ENCODE measurements around the gene CLTRN.
"Not testable (repeated sequence)": the region's sequence is repeated elsewhere in the genome, so short reads cannot be mapped to it uniquely, and the experiment has no call there.

CLTRN gene, protein sequence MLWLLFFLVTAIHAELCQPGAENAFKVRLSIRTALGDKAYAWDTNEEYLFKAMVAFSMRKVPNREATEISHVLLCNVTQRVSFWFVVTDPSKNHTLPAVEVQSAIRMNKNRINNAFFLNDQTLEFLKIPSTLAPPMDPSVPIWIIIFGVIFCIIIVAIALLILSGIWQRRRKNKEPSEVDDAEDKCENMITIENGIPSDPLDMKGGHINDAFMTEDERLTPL

DNA sequence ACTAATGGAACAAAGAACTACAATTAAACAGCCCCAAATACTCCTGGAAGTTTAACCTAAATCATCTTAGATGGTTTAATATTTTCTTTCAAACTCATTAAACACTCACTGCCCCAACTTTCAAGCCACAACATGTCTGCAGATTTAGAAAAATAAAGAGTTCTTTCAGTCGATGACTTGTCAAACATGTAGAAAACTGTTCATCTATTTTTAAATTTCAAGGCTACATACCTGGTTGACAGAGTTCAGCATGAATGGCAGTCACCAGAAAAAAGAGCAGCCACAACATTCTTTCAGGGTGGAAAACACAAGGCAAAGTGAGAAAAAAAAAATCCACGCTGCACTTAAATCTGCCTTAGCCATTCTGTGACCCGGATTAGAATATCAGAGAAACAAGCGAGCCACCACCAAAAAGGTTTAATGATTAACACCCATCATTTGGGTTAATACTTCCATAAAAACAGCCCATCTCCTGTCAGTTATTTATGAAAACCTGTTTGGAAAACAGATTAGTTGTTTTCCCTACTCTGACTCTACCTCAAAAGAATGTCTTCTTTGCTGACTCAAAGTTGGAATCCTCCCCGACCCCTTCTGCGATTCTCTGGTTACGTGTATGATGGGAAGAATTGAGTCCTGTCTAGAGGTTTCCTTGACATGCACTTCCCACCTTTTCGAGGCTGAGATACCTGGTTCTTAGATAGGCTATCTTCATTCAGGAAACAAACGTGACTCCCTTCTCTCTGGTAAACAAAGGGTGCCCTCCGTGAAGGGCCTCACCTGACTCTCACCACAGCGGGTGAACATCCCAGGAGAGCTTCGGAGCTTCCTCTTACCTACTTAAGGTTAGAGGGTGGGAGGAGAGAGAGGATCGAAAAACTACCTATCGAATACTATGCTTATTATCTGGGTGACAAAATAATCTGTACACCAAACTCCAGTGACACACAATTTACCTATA, at the start of gene CLTRN:
CLTRN (minus strand) TSS at position 319 of the 958 bp plus-strand sequence; CDS start at position 289, 30 bp downstream.
- no peak for FAIRE-seq

DNA sequence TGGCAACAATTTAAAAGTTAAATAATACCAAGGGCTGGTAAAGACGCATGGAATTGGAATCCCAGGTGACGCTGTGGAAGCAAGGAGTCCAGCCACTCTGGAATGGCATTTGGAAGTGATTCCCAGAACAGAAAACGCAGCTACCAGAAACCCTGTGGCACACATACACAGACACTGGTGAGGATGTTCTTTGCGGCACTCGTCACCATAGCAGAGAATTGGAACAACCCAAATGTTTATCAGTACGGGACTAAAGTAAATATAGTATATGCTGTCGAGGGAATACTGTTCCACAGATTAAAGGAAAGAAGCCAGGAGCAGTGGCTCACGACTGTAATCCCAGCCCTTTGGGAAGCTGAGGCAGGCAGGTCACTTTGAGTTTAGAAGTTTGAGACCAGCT, 39.7 kb upstream of the CLTRN start:
- not testable (repeated sequence) for FAIRE-seq

- FAIRE-seq = not testable (repeated sequence)
Observed at GRCh38 chrX:15703809-15704208, 39.2 kb upstream of the CLTRN start.

GRCh38 chrX:15702488-15703371, 38.1 kb upstream of the CLTRN start:
- FAIRE-seq = no peak

- no peak for FAIRE-seq
Observed at GRCh38 chrX:15696516-15696915, 31.9 kb upstream of the CLTRN start.

DNA sequence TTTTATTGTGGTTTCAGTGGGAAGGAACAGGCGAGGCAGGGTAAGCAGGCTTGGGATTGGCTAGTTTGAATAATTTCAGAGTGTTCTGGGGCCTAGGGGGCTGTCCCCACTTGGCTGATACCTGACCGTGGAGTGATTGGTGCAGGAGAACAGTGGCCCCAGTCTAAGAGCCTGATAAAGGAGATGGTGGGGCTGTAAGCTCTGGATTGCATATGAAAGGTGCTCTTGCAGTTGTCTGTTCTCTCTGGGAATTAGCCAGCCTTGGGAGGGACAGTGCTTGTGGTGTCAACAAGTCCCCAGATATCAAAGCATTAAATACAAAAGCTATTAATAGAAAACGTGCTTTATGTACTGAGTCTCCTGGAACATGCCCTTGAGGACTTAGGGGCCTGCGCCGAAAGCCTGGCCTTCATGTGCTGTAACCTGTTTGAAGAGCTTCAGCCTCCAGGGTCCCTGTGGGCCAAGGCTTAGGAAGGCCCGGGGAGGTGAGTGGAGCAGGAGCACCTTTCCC, 30.4 kb upstream of the CLTRN start:
- FAIRE-seq = no peak

GRCh38 chrX:15686818-15687685, 22.4 kb upstream of the CLTRN start:
- no peak for FAIRE-seq

GRCh38 chrX:15683193-15683592, 18.6 kb upstream of the CLTRN start:
- no peak for FAIRE-seq

- FAIRE-seq = no peak
Observed at GRCh38 chrX:15681433-15681832, 16.8 kb upstream of the CLTRN start.

DNA sequence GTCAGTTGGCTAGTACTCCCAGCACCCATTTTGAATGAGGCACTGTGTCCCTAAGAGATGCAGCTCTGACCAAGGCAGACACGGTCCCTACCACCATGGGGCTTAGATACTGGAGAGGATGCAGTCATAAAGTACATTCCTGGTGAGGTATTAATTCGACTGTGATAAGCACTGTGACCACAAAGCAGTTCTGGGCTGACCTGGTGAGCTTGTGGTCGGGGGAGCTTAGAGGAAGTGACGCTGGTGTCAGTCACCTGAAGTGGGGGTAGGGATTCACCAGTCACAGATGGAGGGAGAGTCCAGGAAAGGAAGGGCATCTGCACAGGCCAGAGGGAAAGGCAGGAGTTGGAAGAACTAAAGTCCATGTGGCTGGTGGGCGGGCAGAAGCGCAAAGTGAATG, 15.8 kb upstream of the CLTRN start:
- no peak for FAIRE-seq

GRCh38 chrX:15679246-15679645, 14.6 kb upstream of the CLTRN start:
- no peak for FAIRE-seq

DNA sequence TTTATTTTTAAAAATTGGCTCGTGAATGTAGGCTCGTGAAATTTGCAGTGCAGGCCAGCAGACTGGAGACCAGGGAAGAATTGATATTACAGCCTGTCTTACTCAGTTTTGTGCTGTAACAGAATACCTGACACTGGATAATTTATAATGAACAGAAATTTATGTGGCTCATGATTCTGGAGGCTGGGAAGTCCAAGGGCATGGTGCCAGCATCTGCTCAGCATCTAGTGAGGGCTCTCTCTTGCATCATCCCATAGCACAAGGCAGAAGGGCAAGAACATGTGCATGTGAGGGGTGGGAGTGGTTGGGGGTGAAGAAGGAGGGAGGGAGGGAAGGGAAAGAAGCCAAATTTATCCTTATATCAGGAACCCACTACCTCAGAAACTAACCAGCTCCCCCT, 13.7 kb upstream of the CLTRN start:
- FAIRE-seq = no peak

- no peak for FAIRE-seq
Observed at GRCh38 chrX:15676886-15677285, 12.3 kb upstream of the CLTRN start.

DNA sequence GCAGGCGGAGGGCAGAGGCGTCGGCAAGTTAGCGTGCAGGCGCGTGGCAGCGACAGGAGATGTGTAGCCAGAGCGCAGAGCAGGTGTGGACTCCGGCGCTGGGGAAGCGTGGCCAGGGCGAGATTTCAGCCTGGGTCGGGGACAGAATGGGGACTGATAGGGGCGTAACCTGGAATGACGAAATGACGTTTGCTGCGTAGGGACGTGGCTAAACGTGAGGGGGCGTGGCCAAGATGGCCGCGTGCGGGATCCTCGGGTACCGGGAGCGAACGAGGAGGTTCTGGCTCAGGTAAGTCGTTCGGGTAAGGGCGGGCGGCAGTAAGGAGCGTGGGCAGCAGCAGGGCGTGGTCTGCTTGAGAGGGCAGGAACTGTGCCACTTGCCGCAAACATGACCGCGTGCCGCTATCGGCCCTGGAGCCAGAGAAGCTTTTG, 10.9 kb upstream of the CLTRN start:
- no peak for FAIRE-seq

DNA sequence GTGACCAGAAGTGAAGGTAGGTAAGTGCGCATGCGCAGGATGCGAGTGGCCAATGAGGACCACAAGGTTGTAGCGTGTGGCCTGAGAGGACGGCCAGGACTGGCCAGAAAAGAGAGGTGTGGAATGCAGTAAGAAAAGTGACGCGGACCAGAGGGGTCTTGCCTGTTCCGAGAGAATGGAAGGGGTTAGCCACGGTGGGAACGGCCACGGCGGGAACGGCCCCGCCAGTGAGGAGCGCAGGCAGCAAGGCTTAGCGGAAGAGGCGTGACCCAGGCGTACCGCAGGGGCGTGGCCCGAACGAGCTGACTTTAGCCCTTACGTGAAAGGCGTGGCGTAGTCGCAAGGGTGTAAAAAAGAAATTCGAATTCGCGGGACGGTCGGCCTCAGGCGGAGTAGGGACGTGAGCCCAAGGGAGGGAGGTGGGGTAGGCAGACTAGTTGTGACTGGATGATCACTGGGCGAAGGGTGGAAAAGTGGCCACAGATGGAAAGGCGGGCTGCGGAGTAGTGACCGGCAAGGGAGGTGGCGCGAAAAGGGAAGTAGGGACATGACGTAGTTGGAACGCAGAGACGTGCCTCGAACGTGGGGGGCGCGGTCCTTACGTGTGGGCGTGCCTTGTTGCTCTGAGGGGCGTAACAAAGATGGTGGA, 10.4 kb upstream of the CLTRN start:
- no peak for FAIRE-seq

GRCh38 chrX:15674514-15674840, 9.9 kb upstream of the CLTRN start:
- FAIRE-seq = no peak

DNA sequence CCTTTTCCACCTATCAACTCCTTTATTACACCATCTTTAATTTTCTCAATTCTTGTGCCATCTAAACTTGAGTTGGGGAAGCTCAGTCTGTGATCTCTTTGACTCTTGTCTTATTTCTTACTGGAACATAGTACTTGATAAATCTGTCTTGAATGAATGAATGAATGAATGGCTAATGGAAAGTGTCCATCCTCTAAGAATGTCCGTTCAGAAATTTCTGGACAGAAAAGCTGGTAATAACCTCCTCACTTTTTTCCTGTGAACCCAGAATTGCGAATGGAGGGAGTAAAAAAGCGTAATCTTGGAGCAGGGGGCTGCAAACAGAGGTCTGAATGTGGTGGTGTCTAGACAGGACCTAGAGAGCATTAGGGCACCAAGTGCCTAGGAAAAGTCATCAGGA, 9.4 kb upstream of the CLTRN start:
- no peak for FAIRE-seq

- no peak for FAIRE-seq
Observed at GRCh38 chrX:15672881-15673280, 8.3 kb upstream of the CLTRN start.

GRCh38 chrX:15663439-15663838, 1.2 kb downstream of the CLTRN start:
- no peak for FAIRE-seq

GRCh38 chrX:15654804-15655203, 9.8 kb downstream of the CLTRN start:
- FAIRE-seq = not testable (repeated sequence)

- FAIRE-seq = no peak
Observed at GRCh38 chrX:15653961-15654360, 10.6 kb downstream of the CLTRN start.

All from endometrium (tissue), 2 donors.